NCI-H345 treated with DMSO at 0.1 percent for 48 hours (cell line): ENCODE data around the gene TAF8.
A peak's percentile ranks its signal among the peaks of the same experiment; 100 is the strongest.

ENCODE experiments used
- DNase-seq: peaks from one replicate; lab custom pipeline; 2025; ENCODE audit not compliant: unreplicated experiment; lab: John Stamatoyannopoulos, UW

Gene TAF8

DNA sequence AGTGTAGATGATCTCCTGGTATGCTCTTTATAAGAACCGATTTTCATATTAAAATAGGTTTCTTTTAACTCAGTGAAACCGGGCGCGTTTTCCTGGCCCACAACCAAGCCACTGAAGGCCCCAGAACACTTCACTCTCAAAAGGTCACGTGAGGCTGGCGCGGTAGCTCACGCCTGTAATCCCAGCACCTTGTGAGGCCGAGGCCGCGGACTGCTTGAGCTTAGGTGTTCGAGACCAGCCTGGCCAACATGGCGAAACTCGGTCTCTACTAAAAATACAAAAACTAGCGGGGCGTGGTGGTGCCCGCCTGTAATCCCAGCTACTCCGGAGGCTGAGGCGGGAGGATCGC lies 402 bp upstream of the TAF8 start:
- DNase-seq, result no peak

GRCh38 chr6:42051268-42051653 lies 937 bp downstream of the TAF8 start:
- no peak for DNase-seq

- no peak for DNase-seq
These were observed 3.3 kb downstream of the TAF8 start for GRCh38 chr6:42053601-42054000.

GRCh38 chr6:42059743-42060142 lies 9.4 kb downstream of the TAF8 start:
- no peak for DNase-seq

DNA sequence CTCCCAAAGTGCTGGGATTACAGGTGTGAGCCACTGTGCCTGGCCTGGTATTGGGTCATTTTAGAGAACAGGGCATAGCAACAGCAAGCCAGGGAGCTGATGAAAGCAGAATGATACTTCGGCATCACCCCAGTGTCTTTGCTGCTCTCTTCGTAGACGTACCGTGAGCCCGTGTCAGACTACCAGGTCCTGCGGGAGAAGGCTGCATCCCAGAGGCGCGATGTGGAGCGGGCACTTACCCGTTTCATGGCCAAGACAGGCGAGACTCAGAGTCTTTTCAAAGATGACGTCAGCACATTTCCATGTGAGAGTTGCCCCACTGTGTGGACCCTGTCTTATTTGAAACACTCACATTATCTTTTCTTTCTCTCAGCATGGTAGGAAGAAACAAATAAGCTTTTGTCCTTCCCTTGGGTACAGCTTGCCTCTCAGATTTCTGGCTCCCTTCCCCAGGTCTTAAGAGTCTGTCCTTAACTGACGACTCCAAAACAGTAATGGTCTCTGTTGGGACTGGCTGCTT lies 15.9 kb downstream of the TAF8 start:
- DNase-seq, result no peak

- no peak for DNase-seq
These were observed 17.8 kb downstream of the TAF8 start for GRCh38 chr6:42068173-42068572.

DNA sequence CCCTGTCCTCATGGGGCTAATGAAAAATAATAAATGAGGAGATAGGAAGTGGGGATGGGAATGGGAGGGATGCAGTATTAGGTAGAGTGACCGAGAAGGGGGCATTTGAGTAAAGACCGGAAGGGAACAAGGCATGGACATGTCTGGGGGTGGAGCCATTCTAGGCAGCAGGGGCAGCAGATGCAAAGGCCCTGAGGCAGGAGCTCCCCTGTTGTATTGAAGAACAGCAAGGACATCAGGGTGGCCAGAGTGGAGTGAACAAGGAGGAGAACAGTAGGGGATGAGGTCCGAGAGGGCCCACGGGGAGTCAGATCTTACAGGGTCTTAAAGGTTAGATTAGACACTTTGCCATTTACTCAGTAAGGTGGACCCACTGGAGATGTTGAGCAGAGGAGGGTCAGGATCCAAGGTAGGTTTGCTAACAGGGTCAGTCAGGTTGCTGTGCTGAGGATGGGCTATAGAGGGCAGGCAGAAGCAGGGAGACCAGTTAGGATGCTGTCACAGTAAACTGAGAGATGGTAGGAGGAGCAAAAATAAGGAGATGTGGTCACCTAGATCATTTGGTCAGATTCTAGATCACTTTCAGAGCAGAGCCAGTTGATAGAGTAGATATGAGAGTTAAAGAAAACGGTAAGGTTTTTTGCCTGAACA lies 18.7 kb downstream of the TAF8 start:
- no peak for DNase-seq

DNA sequence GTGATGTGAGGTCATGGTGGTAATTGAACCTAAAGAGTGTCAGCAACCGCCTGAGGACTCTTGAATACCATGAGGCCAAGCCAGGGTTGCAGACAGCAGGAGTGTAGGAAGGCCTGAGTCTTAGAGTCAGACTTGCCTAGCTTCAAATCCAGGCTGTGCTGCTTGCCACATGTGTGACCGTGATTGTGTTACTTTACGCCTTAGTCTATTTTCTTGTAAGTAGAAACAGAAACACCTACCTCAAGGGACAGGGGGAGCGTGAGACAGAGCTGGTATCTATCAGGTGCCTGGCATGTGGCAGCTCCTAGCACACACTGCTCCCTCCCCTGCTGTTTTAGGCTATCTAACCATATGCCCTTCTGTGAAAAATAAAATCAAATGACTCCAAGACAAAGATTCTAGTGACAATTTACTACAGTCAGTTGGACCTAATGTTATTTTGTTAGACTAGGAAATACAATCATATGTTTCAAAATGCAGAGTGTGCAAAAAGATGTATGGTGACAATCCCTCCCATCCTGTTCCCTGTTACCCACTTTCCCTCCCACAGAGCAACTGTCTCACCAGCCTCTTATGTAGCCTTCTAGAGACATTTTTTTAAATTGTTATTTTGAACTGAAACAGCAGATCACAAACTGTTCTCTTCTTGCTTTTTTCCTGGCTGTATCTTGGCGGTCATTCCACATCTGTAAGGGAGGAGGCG lies 21.7 kb downstream of the TAF8 start:
- no peak for DNase-seq

GRCh38 chr6:42073287-42073686 lies 23.0 kb downstream of the TAF8 start:
- DNase-seq, result no peak

DNA sequence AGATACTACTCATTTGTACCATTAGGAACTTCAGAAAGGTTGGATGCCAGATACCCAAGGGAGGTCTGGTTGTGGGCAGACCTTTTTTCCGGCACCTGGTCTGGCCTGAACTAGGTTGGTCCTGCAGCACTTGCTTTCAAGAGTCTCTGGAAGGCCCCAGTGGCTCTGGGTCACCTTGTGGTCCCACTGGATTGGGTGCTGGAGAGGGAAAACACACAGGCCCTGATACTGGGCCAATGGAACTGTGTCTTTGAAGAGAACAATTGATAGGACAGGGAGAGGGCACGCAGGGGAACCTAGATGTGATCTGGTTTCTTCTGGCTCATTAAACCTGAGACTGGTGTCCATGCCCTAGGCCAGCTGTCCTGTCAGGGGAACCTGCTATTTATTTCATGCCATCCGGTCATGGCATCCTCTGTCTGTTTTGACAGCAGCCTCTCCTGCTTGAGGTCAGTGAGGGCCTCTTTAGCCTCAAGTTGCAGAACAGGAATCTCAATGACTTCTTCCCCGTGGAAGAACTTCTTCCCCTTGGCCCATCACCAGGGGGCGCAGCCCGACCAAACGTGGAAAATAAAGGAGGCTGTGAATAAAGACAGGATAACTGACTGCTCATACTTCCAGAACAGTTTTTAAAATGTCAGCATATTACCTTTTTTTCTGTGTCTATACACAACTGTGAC lies 25.0 kb downstream of the TAF8 start:
- DNase-seq, result peak; percentile 32

DNA sequence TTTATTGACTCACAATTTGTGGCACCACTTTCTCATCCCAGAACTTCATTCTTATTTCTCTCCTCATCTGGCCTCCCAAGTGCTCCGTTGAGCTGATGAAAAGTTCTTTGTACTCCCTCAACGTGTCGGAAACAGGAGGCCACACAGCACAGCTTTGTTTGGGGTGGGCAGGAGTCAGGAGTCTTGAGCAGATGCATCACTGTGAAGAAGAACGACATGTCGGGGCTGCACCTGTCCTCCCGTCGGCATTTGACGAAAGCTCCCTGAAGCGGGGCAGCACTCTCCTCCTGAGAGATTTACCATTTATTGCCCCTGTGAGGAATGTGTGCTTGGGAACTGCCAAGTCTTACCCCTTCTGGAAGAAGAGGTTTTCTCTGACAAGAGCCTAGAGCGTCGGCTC lies 28.1 kb downstream of the TAF8 start:
- DNase-seq, result no peak

DNA sequence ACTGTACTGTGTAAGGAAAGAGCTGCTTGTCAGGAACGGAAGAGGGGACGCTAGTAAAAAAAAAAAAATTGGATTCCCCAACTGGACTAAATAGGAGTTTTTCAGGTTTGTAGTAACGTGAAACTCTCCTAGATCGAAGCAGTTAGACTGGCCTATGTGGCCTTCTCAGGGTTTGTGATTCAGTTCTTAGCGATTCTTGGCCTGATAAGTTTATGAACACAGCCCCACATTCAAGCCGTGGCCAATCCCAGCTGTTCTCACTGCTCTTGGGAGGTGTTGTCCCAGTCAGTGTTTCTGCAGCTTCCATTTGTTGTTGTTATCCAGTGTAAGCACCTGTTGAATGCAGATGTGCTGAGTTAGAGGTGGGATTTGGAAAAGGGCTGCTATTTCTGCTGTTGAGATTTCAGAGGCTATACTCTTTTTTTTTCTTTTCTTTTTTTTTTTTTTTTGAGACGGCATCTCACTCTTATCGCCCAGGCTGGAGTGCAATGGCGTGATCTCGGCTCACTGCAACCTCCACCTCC lies 29.7 kb downstream of the TAF8 start:
- DNase-seq, result no peak

GRCh38 chr6:42083530-42083929 lies 33.2 kb downstream of the TAF8 start:
- DNase-seq, result no peak

DNA sequence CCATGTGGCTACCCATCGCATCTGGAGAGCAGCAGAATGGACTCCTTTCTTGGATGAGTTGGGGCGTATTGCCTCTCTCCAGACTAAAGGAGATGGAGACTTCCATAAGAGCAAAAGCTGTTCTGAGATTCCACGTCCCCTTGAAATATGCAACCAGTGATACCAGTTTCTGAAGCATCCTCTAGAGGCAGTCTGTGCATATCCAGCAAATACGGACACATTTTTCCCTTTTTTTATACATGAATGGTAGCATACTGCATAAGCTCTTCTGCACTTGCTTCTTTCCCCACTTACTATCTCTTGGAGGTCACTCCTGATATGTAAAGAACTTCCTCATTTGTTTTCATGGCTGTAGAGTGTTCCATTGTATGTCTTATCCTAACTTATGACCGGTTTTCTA lies 34.6 kb downstream of the TAF8 start:
- DNase-seq, result no peak

DNA sequence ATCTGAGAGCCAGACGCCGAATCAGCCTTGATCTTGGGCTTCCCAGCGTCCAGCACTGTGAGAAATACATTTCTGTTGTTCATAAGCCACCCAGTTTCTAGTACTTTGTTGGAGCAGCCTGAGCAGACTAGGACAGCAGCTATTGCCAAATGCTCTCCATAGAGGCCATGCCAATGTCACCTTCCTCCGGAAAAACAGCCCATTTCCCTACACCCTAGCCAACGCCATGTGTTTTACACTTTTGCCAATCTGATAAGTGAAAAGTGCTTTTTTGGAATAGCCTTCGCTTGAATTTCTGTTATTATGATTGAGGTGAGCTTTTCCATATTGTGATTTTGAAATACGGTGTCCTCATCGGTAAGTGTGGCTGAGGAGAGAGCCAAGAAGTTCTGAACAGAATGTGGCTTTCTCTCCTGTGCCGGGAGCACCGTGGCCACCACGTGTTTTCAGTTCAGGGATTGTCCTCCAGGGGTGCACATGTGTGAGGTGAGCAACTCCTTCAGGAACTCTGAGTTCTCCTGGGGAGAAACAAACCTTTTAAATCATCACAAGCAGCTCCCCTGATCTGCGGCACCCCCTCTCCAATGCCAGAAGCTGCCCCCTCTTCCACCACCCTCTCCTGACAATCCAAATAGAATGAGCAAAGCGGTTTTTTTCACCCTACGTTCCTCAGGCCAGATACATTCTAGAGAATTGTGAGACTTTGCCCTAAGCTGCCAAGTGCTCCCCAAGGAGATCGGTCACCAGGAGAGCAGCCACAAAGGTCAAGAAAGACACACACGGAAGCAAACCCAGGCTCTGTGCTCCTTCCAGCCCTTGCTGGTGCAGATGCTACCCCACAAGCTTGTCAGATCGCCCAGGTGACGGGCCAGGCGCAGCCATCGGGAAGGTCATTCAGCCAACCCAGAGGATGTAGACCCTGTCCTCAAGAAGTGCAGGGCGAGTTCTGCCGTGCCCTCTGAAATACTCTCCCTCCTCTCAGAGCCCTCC lies 36.0 kb downstream of the TAF8 start:
- DNase-seq, result no peak

- DNase-seq, result no peak
These were observed 37.8 kb downstream of the TAF8 start for GRCh38 chr6:42088101-42088591.

DNA sequence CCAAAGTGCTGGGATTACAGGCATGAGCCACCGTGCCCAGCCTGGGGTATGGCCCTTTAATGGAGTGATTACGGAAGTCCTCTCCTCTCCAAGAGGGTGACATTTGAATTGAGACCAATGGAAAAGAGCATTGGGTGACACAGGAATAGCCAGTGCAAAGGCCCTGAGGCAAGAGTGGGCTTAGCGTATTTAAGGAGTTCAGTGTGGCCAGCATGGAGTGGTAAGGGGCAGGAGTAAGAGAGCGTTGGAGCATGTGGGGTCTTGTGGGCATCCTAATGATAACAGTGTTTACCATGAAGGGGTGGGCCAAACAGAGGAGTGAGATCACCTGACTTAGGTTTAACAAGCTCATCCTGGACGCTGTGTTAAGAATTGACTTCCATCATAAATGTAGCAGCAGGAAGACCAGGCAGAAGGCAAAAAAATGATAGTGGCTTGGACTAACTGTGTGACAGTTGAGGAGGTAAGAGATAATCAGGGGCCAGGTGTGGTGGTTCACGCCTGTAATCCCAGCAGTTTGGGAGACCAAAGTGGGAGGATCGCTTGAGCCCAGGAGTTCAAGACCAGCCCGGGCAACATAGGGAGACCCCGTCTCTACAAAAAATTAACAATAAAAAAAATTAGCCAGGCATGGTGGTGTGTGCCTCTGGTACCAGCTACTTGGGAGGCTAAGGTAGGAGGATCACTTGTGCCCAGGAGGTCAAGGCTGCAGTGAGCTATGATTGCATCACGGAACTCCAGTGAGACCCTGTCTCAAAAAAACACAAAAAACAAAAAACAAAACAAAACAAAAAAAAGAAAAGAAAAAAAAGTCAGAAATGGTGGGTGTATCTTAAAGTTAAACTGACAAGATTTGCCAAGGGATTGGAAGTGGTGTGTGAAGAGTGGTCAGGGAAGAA lies 40.7 kb downstream of the TAF8 start:
- no peak for DNase-seq

DNA sequence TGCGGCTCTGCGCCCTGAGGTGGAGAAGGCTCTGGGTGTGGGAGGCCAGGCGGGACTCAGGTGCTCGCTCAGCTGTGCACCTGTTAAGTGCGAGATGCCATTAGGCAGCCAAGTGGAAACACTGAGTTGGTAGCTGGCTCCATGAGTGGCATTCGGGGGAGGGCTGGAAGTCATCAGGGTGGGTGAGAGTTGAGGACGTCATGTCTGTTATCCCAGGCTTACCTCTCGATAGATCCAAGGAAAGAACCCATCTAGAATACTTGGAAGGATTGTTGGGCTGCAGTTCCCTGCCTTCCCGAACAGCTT lies 41.3 kb downstream of the TAF8 start:
- no peak for DNase-seq

- DNase-seq, result no peak
These were observed 43.4 kb downstream of the TAF8 start for GRCh38 chr6:42093582-42094329.
